RWPE1 (cell line): ENCODE measurements around the gene MRPL49.

ENCODE experiments used
- CTCF ChIA-PET: fragments of 350-600 bp; sonication (Branson Sonifier 250); formaldehyde crosslinking; extraction: SDS; loops from one replicate; lab custom pipeline; 2021; lab: Yijun Ruan, JAX
- POLR2A ChIA-PET: fragments of 400-600 bp; formaldehyde crosslinking; extraction: SDS; loops from one replicate; lab custom pipeline; 2020; ENCODE audit warnings: antibody characterized with exemption; ENCODE audit not compliant: low non-redundant PET; lab: Yijun Ruan, JAX
- DNase-seq: peaks from one replicate; pipeline ENCODE4 v3.0.0; 2012; ENCODE audit warnings: low spot score
- H3K27ac ChIP-seq: fragments of 450-650 bp; 2 replicates; pipeline ENCODE4 v1.5.1; 2017
- CTCF ChIP-seq: fragments of 450-650 bp; conservative IDR thresholded peaks from 2 replicates; pipeline ENCODE4 v1.5.1; 2017; ENCODE audit warnings: low read depth, mild to moderate bottlenecking

The MRPL49 gene

DNA sequence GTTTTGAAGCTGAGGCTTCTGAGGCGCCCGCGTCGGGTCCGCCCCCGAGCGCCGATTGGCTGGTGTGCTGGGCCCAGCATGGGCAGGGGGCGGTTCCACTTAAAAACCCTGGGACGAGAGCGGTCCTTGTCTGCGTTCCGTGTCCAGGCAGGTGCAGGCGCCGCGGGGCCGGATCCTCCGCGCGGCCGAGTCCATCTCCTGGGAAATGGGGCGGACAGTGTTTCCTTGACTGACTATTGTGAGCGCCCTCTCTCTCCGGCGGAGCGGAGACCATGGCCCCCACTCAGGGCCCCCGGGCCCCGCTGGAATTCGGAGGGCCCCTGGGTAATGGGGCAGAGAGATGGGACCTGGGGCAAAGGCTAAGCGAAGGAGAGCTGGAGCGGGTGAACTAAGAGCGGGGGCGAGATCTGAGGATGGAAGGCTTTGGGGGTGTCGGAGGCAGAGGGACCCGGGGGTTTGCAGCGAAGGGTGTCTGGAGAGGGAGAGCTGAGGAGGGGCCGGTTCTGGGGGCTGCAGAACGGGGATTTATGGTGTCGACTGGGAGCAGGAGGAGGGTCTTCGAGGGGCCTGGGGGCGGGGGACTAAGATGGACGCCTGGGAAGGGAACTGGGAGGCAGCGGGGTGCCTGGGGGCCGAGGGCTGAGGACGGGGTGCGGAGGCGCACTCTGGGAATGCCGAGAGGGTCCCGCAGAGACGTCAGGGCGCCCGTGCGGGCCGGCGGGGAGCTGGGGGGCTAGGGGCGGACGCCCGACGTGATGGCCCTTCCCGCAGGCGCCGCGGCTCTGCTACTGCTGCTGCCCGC is 10.2 kb upstream of the MRPL49 start, which contains the start of gene TM7SF2:
TSS of gene TM7SF2 (plus strand) at position 129 of the 802 bp plus-strand sequence. CDS start at position 273, 144 bp downstream.
- DNase-seq, result peak; percentile 97
- TF ChIP-seq CTCF, result no peak
- ChIA-PET POLR2A (interaction anchor here (0.8 to 1.0 kb wide), 3 partner anchors 10 to 74 kb away, joined by 3 to 6 read pairs (median 3); partner anchors contain the start of genes FAU and MRPL49), CTCF (interaction anchor here (0.6 to 1.7 kb wide), 8 partner anchors 9 to 1561 kb away, joined by 3 to 6 read pairs (median 4); partner anchors contain the start of genes CAPN1, FAU and MRPL49)
- H3K27ac ChIP-seq, result peak within 1 kb of the TSS; percentile 86

- ChIA-PET POLR2A (interaction anchor here (0.9 to 1.0 kb wide), 2 partner anchors 9 to 14 kb away, joined by 3 to 6 read pairs; partner anchors contain the start of genes FAU and MRPL49), CTCF (interaction anchor here (0.6 to 1.7 kb wide), 8 partner anchors 10 to 1561 kb away, joined by 3 to 6 read pairs (median 4); partner anchors contain the start of gene CAPN1)
- peak; percentile 89 for TF ChIP-seq CTCF
- H3K27ac ChIP-seq, result peak overlapping the region; percentile 86
- DNase-seq, result no peak
Measured at GRCh38 chr11:65112546-65113360, 9.4 kb upstream of the MRPL49 start.

- no peak for DNase-seq
- CTCF ChIA-PET, result interaction anchor here (0.6 to 1.4 kb wide), 3 partner anchors 16 to 339 kb away, joined by 3 to 4 read pairs (median 4); partner anchors contain the start of gene CAPN1
- TF ChIP-seq CTCF, result no peak
- POLR2A ChIA-PET, result no interaction called here
- H3K27ac ChIP-seq, result peak overlapping the region; percentile 86
Measured at GRCh38 chr11:65113361-65113756, 8.8 kb upstream of the MRPL49 start.

DNA sequence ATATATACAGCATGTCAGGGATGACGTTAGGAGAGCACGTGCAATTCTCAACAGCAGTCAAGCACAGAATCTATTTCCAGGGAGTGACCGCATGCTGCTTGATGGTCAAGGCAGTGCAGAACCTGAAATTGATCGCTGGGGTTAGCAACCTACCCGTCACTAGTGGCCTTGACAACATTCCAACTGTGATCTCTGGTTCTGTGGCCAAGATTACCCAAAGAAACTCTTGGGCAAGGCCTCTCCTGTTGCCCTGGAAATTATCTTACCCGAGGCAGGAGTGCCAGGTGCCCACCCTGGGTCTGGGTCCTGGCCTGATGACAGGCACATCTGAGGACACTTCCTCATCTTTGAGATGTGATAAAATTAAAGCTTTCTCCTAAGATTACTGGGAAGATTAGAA is 8.3 kb upstream of the MRPL49 start:
- no peak for TF ChIP-seq CTCF
- ChIA-PET POLR2A (no interaction called here), CTCF (no interaction called here)
- no peak for DNase-seq
- peak overlapping the region; percentile 86 for H3K27ac ChIP-seq

GRCh38 chr11:65114538-65115171 is 7.5 kb upstream of the MRPL49 start:
- DNase-seq, result no peak
- ChIA-PET POLR2A (interaction anchor here (1.2 kb wide), 1 partner anchor 8 kb away, joined by 4 read pairs; no protein-coding TSS in a partner anchor), CTCF (interaction anchor here (0.5 kb wide), 1 partner anchor 90 kb away, joined by 3 read pairs; no protein-coding TSS in a partner anchor)
- peak overlapping the region; percentile 86 for H3K27ac ChIP-seq
- TF ChIP-seq CTCF, result no peak
